GM19395 (cell line): ENCODE data around the gene CORO7.

Source experiments
- ATAC-seq: cut with Tn5 transposase; IDR thresholded peaks from one replicate; pipeline ENCODE4 v1.9.1; 2021; ENCODE audit warnings: mild to moderate bottlenecking, moderate library complexity; ENCODE audit not compliant: unreplicated experiment

The CORO7 gene

GRCh38 chr16:4324492-4325252, 91.7 kb downstream of the CORO7 start:
- ATAC-seq, result no peak

GRCh38 chr16:4323845-4324488, 92.4 kb downstream of the CORO7 start:
- no peak for ATAC-seq

DNA sequence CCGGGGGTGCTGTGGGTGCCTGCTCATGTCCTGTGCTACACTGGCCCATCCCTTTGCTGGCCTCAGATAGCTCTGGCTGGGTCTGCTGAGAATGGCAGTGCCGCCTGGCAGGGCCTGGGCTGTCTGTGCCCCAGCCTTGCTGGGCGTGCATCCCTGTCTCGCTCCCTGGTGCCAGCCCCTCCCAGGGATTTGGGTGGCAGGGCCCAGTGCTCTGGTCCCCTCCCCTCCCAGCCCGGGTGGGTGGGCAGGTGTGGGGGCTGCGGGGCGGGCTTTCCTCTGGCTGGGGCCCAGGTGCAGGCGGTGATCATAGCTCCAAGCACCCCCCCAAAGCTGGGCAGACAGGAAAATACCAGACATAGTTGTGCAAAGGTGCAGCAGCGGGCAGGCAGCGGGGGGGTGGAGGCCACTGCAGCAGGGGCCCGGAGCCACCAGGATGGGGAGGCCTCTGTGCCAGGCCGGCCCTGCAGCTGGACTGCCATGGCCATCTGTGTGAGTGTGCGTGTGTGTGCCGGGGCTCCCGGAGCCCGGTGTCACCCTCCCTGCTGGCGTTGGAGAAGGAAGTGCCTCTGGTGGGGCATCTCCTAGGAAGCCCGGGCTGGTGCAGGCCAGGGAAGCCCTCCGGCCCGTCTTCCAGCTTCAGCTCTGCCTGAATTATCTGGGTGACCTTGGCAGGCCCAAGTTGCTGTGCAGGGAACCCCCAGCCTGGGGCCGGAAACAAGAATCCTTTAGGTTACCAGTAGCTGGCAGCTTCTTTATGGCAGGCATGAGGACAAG, 93.1 kb downstream of the CORO7 start:
- ATAC-seq, result no peak

DNA sequence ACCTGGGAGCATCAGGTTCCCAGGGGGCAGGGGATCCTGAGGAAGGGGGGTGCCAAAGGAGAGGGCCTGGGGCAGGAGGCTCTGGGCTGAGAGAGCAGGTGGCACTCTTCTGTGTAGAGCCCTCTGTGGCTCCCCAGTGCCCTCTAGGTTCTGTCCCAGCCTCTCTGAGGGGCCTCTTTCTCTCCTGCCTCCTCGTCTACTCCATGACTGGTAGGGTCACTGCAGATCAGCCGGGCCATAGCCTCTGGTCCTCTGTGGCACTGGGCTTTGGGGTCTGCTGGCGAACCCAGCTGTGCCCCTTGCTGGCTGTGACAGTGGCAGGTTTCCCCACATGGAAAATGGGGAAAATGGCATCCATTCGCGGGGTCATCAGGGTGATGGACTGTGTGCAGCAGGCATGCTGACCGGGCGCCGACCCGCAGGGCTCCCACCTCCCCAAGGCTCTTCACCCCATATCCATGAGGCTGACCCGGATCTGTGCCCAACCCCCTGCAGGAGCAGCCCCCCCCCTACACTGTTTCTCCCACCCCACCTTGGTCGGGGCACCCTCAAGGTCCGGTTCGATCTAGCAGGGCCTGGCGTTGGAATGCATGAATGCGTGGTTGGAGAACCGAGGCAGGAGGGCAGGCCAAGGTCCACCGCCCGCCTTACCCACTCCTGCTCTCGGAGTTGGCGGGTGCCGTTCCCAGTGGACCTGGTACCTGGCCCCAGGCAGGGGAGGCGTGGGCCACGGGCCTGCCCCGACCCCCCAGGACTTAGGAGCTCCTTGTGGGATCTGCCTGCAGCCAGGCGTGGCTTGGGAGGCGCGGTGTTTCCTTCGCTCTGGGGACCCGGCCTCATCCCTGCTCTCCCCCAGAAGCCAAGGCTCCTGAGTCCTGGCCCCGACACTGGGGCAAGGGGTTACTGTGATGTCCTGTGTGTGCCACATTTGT, 94.0 kb downstream of the CORO7 start:
- ATAC-seq, result no peak

DNA sequence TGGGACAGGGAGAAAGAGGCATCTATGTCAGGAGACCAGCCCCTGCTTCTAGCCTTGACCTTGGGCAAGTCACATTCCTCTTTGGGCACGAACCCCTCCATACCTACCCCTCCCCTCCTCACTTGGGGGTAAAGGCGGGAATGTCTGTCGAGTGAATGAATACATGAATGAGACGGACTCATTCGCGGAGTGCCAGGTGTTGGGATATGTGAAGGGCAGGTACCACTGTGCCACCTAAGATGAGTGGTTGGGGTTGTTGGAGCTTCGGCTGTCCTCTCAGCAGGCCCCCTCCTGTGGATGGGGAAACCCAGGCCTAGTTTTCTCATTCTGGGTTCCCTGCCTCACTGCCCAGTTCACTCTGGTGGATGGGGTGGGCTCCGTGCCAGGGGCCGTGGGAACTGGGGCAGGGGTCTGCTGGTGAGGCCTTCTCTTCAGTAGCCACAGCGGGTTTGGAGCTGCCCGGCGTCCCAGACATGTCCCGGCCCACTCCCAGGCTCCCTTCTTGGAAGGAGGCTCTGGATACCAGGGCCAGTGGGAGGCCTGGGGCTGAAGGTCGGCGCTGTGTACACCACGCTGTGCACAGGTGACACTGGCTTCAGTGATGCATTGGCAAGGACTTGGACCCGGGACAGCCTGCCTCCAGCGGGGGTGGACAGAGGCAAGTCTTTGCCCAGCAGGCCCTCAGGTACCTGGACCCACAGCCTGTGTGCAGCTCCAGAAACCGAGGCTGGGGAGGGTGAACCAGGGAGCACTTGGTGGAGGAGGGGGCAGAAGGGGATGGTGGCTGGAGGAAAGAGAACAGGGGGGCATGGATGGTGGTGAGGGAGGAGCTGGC, 94.9 kb downstream of the CORO7 start:
- no peak for ATAC-seq

GRCh38 chr16:4320571-4321137, 95.7 kb downstream of the CORO7 start:
- no peak for ATAC-seq

DNA sequence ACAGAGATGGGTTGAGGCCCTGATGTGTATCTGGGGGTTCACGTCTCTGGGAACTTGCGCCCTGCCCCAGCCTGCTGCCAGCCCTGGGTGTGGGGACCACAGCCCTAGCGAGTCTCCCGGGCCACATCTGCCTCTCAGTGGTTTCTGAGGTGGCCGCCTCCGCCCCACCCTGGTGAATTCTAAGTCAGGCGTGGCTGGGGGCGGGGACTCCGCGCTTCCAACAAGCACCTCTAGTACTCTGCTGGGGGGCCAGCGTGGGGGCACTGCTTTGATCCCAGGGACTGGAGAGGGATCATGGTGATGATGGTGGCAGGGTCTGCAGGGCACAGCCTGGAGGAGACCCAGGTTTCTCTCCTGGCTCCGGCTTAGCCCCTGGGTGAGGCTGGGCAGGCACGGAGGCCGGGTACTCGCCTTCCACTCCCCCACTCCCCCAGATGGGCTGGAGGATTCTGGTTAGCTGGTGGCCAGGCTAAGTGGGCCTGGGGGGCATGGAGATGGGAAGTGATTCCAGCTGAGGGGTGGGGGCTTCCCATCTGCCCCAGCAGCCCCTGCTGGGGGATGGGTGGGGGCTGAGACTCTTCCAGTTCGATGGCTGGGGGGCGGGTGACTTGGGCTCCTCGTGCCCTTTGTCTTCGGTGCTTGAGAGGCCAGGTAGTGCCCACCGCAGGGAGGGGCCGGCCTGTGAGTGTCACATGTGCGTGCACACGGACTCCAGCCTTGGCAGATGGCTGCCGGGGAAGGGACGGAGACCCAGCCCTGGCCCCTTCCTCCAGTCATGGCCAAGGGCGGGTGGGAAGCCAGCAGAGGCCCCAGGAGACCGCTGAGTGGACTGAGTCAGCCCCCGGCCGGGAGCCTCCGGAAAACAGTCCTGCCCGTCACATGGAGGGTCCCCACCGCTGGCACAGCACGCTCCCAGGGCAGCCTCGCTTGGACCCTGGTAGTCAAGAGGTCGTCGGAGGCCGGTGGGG, 96.7 kb downstream of the CORO7 start:
- ATAC-seq, result no peak

DNA sequence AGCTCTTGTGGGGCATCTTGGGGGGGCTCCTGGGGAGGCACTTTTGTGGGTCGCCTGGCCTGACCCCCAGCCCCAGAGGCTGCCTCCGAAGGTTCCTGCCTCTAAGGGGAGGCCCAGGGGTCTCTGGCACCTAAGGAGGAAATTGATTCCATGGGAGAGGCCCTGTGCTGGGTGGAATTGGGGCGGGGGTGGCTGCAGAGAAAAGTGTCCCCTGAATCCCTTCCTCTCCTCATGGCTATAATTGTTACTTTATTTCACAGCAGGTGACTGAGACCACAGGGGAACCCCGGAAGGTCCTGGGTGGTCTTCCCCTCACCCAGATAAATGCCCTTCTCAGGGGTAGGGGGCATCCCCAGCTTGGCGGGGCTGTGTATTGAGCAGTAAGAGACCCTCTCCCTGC, 97.4 kb downstream of the CORO7 start:
- no peak for ATAC-seq

DNA sequence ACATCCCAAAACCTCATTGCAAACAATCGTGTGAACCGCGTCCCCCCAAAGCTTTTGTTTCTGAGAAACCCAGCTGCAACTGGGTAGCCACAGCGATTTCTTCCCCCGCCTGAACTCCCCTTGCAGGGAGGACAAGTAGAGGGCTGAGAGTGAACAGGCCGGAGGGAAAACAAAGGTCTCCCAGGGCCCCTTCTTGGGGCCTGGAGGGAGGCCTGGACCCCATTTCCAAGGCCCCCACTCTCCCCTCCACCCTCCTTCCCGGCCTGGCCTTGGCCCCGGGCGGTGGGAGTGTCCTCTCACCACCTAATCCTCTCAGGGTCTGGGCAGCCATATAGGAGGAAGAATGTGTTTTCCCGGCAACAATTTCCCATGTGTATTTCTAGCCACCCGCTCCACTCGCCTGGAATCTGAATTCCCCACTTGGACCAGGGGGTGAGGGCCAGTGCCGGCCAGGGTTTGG, 97.9 kb downstream of the CORO7 start:
- ATAC-seq, result no peak

DNA sequence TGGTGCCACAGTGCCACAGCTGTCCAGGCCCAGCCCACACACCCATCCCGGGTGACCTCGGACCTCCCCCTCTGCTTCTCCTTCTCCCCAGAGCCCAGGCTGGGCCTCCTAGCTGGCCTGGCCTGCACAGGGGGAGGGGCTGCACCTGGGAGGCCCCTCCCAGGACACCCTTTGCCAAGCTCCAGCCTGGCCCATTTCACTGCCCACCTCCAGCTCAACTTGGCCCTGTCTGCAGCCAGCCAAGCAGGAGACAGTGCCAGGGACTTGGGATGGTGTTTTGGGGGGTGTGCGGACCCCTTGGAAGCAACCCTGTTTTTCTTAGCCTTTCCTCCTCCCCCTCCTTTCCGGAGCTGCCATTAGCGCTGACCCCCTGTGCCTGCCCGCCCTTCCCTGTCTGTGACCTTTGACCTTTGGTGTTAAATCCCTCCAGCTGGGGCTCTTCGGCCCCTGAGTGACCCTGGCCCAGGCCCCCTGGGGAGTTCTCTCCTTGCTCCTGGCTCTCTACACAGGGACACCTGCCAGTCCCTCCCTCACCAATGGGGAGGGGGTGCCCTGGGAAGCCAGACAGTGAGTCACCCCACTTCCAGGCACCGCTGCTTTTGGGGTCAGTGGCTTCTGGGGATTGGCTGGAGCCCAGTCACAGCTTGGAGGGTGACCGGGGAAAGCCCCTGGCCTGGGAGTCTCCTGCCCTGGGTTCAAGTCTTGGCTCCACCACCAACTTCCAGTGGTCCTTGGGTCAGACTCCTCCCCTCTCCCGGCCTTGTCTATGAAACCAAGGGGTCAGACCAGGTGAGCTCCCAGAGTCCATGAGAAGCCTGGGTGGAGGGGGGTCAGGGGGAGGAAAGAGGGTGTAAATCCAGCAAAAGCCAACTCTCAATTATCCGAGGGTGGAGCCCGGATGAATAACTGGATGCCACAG, 98.6 kb downstream of the CORO7 start:
- no peak for ATAC-seq

DNA sequence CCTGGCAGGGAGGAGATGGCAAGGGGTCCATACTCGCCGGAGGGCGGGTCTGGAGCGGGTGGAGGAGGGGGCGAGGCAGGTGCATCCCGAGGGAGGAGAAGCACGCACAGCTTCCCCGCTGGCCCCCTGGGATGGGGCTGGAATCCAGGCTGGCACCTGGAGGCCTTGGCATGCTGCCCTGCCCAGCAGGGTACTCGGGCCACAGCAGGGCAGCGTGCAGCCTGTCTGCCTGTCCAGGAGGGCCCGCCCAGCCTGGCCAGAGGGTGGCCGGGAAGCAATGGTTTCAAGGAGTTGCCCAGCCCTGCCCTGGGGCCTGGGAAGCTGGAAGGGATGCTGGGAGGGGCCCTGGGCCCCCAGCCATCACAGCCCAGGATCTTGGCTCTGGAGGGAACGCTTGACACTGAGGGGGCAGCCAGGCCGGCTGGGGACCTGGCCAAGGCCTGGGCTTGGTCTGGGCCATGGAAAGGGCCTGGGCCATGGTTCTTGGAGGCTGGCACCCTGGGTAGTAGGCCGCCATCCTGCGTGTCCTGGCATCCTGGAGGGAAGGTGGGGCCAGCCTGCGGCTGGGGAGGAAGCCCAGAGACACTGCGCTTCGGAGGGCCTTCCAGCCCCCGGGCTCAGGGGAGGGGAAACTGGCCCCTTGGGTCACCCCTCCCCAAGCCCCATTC, 99.4 kb downstream of the CORO7 start:
- no peak for ATAC-seq

GRCh38 chr16:4316108-4316863, 100.1 kb downstream of the CORO7 start:
- no peak for ATAC-seq

- ATAC-seq, result no peak
Observed at GRCh38 chr16:4315186-4316107, 100.9 kb downstream of the CORO7 start, which contains the start of gene GLIS2. Gene GLIS2 (plus strand): TSS chr16:4316067. CDS start chr16:4332281, 16,214 bp downstream.

DNA sequence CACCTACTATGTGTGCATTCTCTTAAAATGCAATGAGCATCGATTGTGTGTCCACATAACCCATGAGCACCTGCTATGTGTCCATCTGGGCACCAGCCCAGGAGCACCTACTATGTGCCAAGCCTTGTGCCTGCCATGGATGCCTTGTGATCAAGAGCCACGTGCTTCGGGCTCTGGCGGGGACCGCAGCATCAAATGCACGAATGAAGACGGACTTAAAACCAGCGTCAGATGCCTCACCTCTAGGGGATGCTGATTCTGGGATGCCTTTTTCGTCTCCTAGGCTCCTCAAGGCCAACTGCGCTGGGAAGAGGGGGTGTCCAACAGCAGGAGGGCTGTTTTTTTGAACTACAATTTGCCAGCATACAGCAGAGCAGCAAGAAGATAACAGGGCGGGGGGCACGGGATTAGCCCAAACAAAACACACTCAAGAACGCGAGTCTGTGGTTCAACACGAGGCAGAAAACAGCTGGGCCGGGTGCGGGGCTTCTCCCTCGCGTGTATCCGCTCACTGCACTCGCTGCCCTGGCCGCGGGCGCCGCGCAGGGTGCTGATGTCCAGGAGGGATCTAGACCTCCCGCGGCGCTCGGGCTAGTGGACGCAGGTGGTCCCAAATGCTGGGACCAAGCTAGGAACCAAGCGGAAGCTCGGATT, 101.7 kb downstream of the CORO7 start:
- ATAC-seq, result no peak
